Activated CD8-positive, alpha-beta T cell treated with anti-CD3 and anti-CD28 coated beads for 36 hours (primary cell): Measurements from ENCODE around the gene RRP1. TPM values are rescaled to one million over a fixed set of nuclear protein-coding genes. Genes with fewer than 3 reads are reported as not detected.
A peak's percentile ranks its signal among the peaks of the same experiment; 100 is the strongest.

ENCODE experiments used
- ATAC-seq: fragments of 200-7000 bp; cut with Tn5 transposase; one replicate; pipeline ENCODE4 v1.10.0; 2021; ENCODE audit warnings: mild to moderate bottlenecking, moderate library complexity
- CTCF ChIA-PET: fragments of 350-600 bp; sonication (Branson Sonifier 250); formaldehyde crosslinking; loops from one replicate; lab custom pipeline; 2021; ENCODE audit warnings: antibody characterized with exemption; lab: Charles Lee
- POLR2A ChIA-PET: fragments of 350-600 bp; sonication (Branson Sonifier 250); formaldehyde crosslinking; loops from one replicate; lab custom pipeline; 2021; ENCODE audit warnings: antibody characterized with exemption; lab: Charles Lee
- DNase-seq: peaks from one replicate; pipeline ENCODE4 v3.0.0-alpha.2; 2020
- H3K27ac Mint-ChIP-seq: one replicate; pipeline ENCODE4 v1.8.0; 2021; ENCODE audit warnings: mild to moderate bottlenecking, mixed read lengths
- H3K27me3 Mint-ChIP-seq: one replicate; pipeline ENCODE4 v1.8.0; 2021; ENCODE audit warnings: mixed read lengths
- H3K36me3 Mint-ChIP-seq: one replicate; pipeline ENCODE4 v1.8.0; 2021; ENCODE audit warnings: low read depth, mixed read lengths
- H3K4me1 Mint-ChIP-seq: one replicate; pipeline ENCODE4 v1.8.0; 2021; ENCODE audit warnings: low read depth, mixed read lengths
- H3K4me3 Mint-ChIP-seq: one replicate; pipeline ENCODE4 v1.8.0; 2021; ENCODE audit warnings: mild to moderate bottlenecking, moderate library complexity, mixed read lengths
- H3K9me3 Mint-ChIP-seq: one replicate; pipeline ENCODE4 v1.8.0; 2021; ENCODE audit warnings: mixed read lengths
- CTCF ChIP-seq: fragments of 200-600 bp; IDR thresholded peaks from one replicate; pipeline ENCODE4 v1.8.0; 2022; ENCODE audit warnings: antibody characterized with exemption, mild to moderate bottlenecking
- intact Hi-C: fragments of 100-400 bp; cut with micrococcal nuclease; formaldehyde crosslinking; loops from one replicate; pipeline ENCODE4 v1.10.0; 2022
- total RNA-seq, 2 experiments: library from RNA; stranded (reverse); gene quantifications; one replicate each; pipeline ENCODE4 v1.2.3, GENCODE V29; 2021

The RRP1 gene
- total RNA-seq, 2 experiments from 2014 or later: 61.1 to 62.9 TPM

- ChIA-PET CTCF (interaction anchor here (0.8 kb wide), 1 partner anchor 12 kb away, joined by 3 read pairs; the partner anchor contains the start of gene RRP1), POLR2A (interaction anchor here (0.7 to 4.6 kb wide), 7 partner anchors 8 to 138 kb away, joined by 3 to 24 read pairs (median 4); partner anchors contain the start of gene RRP1)
- H3K27me3 Mint-ChIP-seq: no peaks in the 10 kb centered on the region
- peaks cover 56% of the 10 kb centered on the region for H3K36me3 Mint-ChIP-seq
- H3K4me1 Mint-ChIP-seq: peaks cover 2% of the 10 kb centered on the region
- H3K9me3 Mint-ChIP-seq: no peaks in the 10 kb centered on the region
- no peak for TF ChIP-seq CTCF
- no peak overlapping the region for H3K27ac Mint-ChIP-seq
- no peak overlapping the region for H3K4me3 Mint-ChIP-seq
- ATAC-seq (no peak), DNase-seq (no peak)
- intact Hi-C loops: no loop called here
Observed at GRCh38 chr21:43801006-43801783, 11.8 kb downstream of the RRP1 start.

GRCh38 chr21:43802713-43803313 is 13.4 kb downstream of the RRP1 start:
- POLR2A ChIA-PET: interaction anchor here (1.0 to 2.0 kb wide), 2 partner anchors 9 to 13 kb away, joined by 5 to 7 read pairs; partner anchors contain the start of gene RRP1
- Mint-ChIP-seq H3K27ac (no peak overlapping the region), H3K4me1 (peaks cover 2% of the 10 kb centered on the region), H3K9me3 (no peaks in the 10 kb centered on the region), H3K36me3 (peaks cover 44% of the 10 kb centered on the region), H3K27me3 (no peaks in the 10 kb centered on the region), H3K4me3 (no peak overlapping the region)
- CTCF ChIA-PET: interaction anchor here (1.3 kb wide), 1 partner anchor 173 kb away, joined by 4 read pairs; no protein-coding TSS in a partner anchor
- ATAC-seq (no peak), DNase-seq (no peak)
- TF ChIP-seq CTCF: no peak
- intact Hi-C loops: no loop called here

GRCh38 chr21:43803558-43804300 is 14.4 kb downstream of the RRP1 start:
- ATAC-seq (no peak), DNase-seq (no peak)
- intact Hi-C loops: no loop called here
- Mint-ChIP-seq H3K4me3 (no peak overlapping the region), H3K27me3 (no peaks in the 10 kb centered on the region), H3K4me1 (peaks cover 2% of the 10 kb centered on the region), H3K9me3 (no peaks in the 10 kb centered on the region), H3K27ac (peak overlapping the region; percentile 38), H3K36me3 (peaks cover 37% of the 10 kb centered on the region)
- CTCF ChIA-PET: interaction anchor here (1.3 kb wide), 1 partner anchor 172 kb away, joined by 4 read pairs; no protein-coding TSS in a partner anchor
- POLR2A ChIA-PET: interaction anchor here (1.7 to 2.0 kb wide), 2 partner anchors 10 to 14 kb away, joined by 4 to 7 read pairs; partner anchors contain the start of gene RRP1
- TF ChIP-seq CTCF: no peak

GRCh38 chr21:43805275-43805800 is 16.0 kb downstream of the RRP1 start:
- POLR2A ChIA-PET: interaction anchor here (0.6 to 1.7 kb wide), 3 partner anchors 11 to 157 kb away, joined by 3 to 5 read pairs (median 4); no protein-coding TSS in a partner anchor

More at GRCh38 chr21:43805275-43805800, 16.0 kb downstream of the RRP1 start:
- no peak for TF ChIP-seq CTCF
- no peaks in the 10 kb centered on the region for H3K27me3 Mint-ChIP-seq
- peaks cover 2% of the 10 kb centered on the region for H3K4me1 Mint-ChIP-seq
- H3K36me3 Mint-ChIP-seq: peaks cover 30% of the 10 kb centered on the region
- DNase-seq (no peak), ATAC-seq (no peak)
- intact Hi-C loops: no loop called here
- H3K9me3 Mint-ChIP-seq: no peaks in the 10 kb centered on the region
- CTCF ChIA-PET: no interaction called here
- H3K4me3 Mint-ChIP-seq: no peak overlapping the region
- H3K27ac Mint-ChIP-seq: peak overlapping the region; percentile 32
